Vagina (tissue), 2 donors: ENCODE data around the gene PARD3. TPM values are rescaled to one million over a fixed set of nuclear protein-coding genes. Genes with fewer than 3 reads are reported as not detected.
"Not testable (repeated sequence)": the region's sequence is repeated elsewhere in the genome, so short reads cannot be mapped to it uniquely, and the experiment has no call there.

ENCODE experiments used
- DNase-seq, 2 donors: peaks; one replicate each; pipeline ENCODE4 v3.0.0-alpha.2; 2017; ENCODE audit errors: extremely low spot score in 2 of 2
- H3K27ac ChIP-seq: fragments of 200-600 bp; sonication (generic); one replicate; pipeline ENCODE4 v1.5.1; 2019
- H3K27me3 ChIP-seq: fragments of 200-600 bp; sonication (generic); one replicate; pipeline ENCODE4 v1.5.1; 2019
- H3K36me3 ChIP-seq, 2 donors: fragments of 200-600 bp; sonication (generic); one replicate each; pipeline ENCODE4 v1.5.1; 2017 to 2019
- H3K4me1 ChIP-seq: fragments of 200-600 bp; sonication (generic); one replicate; pipeline ENCODE4 v1.5.1; 2019
- H3K4me3 ChIP-seq, 2 donors: fragments of 200-600 bp; sonication (generic); 1 replicate in 1 of 2; 2 replicates in 1 of 2; pipeline ENCODE4 v1.5.1; 2016 to 2019
- H3K9me3 ChIP-seq: fragments of 200-600 bp; sonication (generic); one replicate; pipeline ENCODE4 v1.5.1; 2019
- POLR2A ChIP-seq, 2 donors: fragments of 450-650 bp; IDR thresholded peaks; one replicate each; pipeline ENCODE4 v1.6.1; 2017; ENCODE audit warnings: antibody characterized with exemption in 2 of 2, mild to moderate bottlenecking in 2 of 2, moderate library complexity in 2 of 2
- POLR2AphosphoS5 ChIP-seq, 2 donors: sonication (generic); formaldehyde crosslinking; IDR thresholded peaks; one replicate each; pipeline ENCODE4 v1.9.0; 2017; ENCODE audit warnings: antibody characterized with exemption in 2 of 2, mild to moderate bottlenecking in 2 of 2, low read depth in 1 of 2; ENCODE audit not compliant: insufficient read depth in 1 of 2
- intact Hi-C: fragments of 100-400 bp; cut with DNase I; formaldehyde crosslinking; loops from one replicate; pipeline ENCODE4 v1.15.1; 2023
- total RNA-seq: library from RNA; depleted of rRNA; stranded (reverse); fragments of >200 nt; gene quantifications from one replicate; pipeline ENCODE4 v1.2.3, GENCODE V29; 2016
- TF ChIP-seq, protein P1 (sequence below), 3 experiments: fragments of 450-650 bp in 2 of 3; fragments of 200-600 bp in 1 of 3; sonication (generic) in 1 of 3; IDR thresholded peaks; one replicate each; pipeline ENCODE4 v1.5.1; 2017 to 2019; ENCODE audit warnings: antibody characterized with exemption in 3 of 3, mild to moderate bottlenecking in 2 of 3, moderate library complexity in 2 of 3

PARD3 gene
- total RNA-seq, 1 donor from 2014 or later: 95.5 TPM

DNA sequence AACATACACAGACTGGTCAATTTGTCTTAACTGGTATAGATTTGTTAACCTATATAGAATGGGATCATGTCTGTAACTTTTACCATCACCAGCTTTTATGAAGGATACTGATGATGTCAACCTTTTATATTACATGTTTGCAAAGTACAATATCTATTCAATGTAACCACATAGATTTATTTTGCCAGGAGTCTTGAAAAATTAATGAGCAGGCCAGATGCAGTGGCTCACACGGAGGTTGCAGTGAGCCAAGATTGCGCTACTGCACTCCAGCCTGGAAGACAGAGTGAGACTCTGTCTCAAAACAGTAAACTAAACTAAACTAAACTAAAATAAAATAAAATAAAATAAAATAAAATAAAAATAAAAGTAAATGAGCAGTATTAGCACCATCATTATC is 30.0 kb upstream of the PARD3 start:
- Histone ChIP-seq H3K4me1 (no peaks in the 10 kb centered on the region), H3K36me3 (no peaks in the 10 kb centered on the region), H3K4me3 (no peak overlapping the region), H3K27me3 (no peaks in the 10 kb centered on the region), H3K27ac (no peak overlapping the region), H3K9me3 (no peaks in the 10 kb centered on the region)
- no peak for DNase-seq
- intact Hi-C loops: no loop called here
- TF ChIP-seq POLR2A (IDR thresholded peaks at IDR 0.05): no peak

DNA sequence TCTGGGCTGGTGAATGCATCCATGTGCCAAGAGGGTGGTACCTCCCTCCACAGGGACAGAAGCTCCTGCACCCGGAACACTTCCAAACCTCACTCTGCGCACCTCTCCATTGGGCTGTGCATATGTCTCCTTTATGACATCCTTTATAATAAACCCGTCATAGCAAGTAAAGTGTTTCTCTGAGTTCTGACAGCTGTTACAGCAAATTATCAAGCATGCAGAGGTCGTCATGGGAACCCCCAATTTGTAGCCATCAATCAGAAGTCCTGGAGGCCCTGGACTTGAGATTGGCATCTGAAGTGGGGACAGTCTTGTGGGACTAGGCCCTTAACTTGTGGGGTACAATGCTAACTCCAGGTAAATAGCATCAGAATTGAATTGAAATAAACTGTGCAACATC is 29.4 kb upstream of the PARD3 start:
- Histone ChIP-seq H3K36me3 (no peaks in the 10 kb centered on the region), H3K4me3 (no peak overlapping the region), H3K27ac (no peak overlapping the region), H3K4me1 (no peaks in the 10 kb centered on the region), H3K27me3 (no peaks in the 10 kb centered on the region), H3K9me3 (no peaks in the 10 kb centered on the region)
- no peak for DNase-seq
- TF ChIP-seq POLR2A (IDR thresholded peaks at IDR 0.05) (no peak), POLR2AphosphoS5 (IDR thresholded peaks at IDR 0.05; ENCODE audit: insufficient read depth in 1 of 2, low read depth in 1 of 2) (no peak)
- TF ChIP-seq, protein P1, sequence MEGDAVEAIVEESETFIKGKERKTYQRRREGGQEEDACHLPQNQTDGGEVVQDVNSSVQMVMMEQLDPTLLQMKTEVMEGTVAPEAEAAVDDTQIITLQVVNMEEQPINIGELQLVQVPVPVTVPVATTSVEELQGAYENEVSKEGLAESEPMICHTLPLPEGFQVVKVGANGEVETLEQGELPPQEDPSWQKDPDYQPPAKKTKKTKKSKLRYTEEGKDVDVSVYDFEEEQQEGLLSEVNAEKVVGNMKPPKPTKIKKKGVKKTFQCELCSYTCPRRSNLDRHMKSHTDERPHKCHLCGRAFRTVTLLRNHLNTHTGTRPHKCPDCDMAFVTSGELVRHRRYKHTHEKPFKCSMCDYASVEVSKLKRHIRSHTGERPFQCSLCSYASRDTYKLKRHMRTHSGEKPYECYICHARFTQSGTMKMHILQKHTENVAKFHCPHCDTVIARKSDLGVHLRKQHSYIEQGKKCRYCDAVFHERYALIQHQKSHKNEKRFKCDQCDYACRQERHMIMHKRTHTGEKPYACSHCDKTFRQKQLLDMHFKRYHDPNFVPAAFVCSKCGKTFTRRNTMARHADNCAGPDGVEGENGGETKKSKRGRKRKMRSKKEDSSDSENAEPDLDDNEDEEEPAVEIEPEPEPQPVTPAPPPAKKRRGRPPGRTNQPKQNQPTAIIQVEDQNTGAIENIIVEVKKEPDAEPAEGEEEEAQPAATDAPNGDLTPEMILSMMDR (IDR thresholded peaks at IDR 0.05): no peak
- intact Hi-C loops: no loop called here

DNA sequence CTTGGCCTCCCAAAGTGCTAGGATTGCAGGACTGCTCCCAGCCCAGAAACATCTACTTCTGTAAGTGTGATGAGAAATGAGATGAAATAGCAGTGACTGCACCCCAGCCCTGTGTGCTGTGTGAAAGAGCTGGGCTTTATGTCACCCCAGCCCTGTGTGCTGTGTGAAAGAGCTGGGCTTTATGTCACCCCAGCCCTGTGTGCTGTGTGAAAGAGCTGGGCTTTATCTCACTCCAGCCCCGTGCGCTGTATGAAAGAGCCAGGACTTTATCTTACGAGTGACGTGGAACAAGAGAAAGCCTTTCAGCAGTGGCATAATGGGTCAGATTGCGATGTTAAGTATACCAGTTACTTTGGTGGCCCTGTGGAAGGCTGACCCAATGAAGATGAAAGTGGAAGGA is 28.4 kb upstream of the PARD3 start:
- intact Hi-C loops, H3K27ac ChIP-seq, H3K9me3 ChIP-seq, H3K27me3 ChIP-seq, H3K4me3 ChIP-seq, DNase-seq, H3K4me1 ChIP-seq, H3K36me3 ChIP-seq: not testable (repeated sequence)

DNA sequence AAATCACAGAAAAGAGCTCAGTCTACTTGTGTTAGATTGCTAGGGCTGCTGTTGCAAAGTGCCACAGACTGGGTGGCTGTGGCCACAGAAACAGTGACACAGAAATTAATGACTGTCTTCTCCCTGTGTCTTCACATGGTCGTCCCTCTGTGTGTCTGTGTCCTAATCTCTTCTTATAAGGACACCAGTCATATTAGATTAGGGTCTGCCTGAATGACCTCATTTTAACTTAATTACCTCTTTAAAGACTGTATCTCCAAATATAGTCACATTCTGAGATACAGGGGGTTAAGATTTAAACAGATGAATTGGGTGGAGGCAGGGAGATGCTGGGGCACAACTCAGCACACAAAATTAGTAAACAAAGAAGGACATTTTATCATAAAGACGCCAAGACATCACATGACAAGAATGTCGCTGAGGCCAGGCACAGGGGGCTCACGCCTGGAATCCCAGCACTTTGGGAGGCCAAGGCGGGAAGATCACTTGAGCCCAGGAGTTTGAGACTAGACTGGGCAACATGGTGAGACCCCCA is 23.3 kb upstream of the PARD3 start:
- DNase-seq: no peak

DNA sequence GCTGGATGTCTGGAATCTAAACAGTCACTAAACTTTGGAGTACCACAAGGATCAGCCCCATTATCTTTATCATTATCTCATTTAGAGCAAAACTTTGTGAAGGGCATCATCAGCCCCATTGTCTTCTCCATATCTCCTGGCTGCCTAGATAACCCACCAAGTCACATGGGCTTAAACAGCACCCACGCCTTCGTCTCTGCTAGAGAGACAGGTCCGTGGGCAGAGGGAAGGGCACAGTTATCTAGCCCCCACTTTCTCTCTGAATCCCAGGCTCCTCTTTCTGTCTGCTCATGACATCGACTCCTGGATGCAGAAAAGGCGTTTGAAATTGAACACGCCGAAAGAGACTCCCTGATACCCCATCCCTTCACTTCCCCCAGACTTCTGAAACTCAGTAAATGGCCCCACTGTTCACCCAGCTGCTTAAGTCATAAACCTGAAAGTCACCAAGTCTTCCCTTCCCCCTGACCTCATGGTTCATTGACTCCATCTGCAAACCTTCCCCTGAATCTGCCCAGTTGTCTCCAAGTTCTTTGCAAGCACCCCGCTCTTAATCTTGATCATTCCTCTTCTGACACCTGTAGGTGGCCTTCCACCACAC is 20.9 kb upstream of the PARD3 start:
- TF ChIP-seq, protein P1 (IDR thresholded peaks at IDR 0.05): no peak
- TF ChIP-seq POLR2AphosphoS5 (IDR thresholded peaks at IDR 0.05; ENCODE audit: insufficient read depth in 1 of 2, low read depth in 1 of 2): no peak
- no peak for TF ChIP-seq POLR2A (IDR thresholded peaks at IDR 0.05)
- Histone ChIP-seq H3K36me3 (no peaks in the 10 kb centered on the region), H3K27ac (no peak overlapping the region), H3K27me3 (no peaks in the 10 kb centered on the region), H3K9me3 (no peaks in the 10 kb centered on the region), H3K4me3 (no peak overlapping the region), H3K4me1 (no peaks in the 10 kb centered on the region)
- intact Hi-C loops: no loop called here
- DNase-seq: no peak

More for the DNA sequence above, 23.3 kb upstream of the PARD3 start:
- intact Hi-C loops: no loop called here
- Histone ChIP-seq H3K4me1 (no peaks in the 10 kb centered on the region), H3K9me3 (no peaks in the 10 kb centered on the region), H3K27me3 (no peaks in the 10 kb centered on the region), H3K27ac (no peak overlapping the region), H3K4me3 (no peak overlapping the region), H3K36me3 (no peaks in the 10 kb centered on the region)
- TF ChIP-seq, protein P1 (IDR thresholded peaks at IDR 0.05): no peak
- TF ChIP-seq POLR2AphosphoS5 (IDR thresholded peaks at IDR 0.05; ENCODE audit: insufficient read depth in 1 of 2, low read depth in 1 of 2) (no peak), POLR2A (IDR thresholded peaks at IDR 0.05) (no peak)

DNA sequence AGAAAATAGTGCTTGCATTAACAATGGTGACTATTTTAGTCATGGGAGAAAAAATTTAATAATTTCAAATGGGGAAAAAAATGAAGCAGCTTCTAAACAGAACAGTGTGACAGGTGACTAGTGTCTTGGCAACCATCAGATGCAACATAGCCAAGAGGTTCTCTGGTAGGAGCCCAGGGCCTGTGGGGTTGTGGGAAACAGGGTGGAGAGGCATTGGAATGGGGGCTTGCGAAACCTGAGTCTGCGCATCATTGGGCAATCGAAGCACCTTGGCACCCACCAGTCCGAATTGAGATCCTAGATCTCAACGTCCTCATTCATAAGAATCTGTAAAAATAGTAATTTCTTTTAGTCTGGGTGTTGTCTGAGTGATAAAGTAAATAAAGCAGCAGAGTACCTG is 19.2 kb upstream of the PARD3 start:
- intact Hi-C loops: no loop called here
- Histone ChIP-seq H3K4me3 (no peak overlapping the region), H3K4me1 (no peaks in the 10 kb centered on the region), H3K36me3 (no peaks in the 10 kb centered on the region), H3K27ac (no peak overlapping the region), H3K9me3 (no peaks in the 10 kb centered on the region), H3K27me3 (no peaks in the 10 kb centered on the region)
- TF ChIP-seq POLR2AphosphoS5 (IDR thresholded peaks at IDR 0.05; ENCODE audit: insufficient read depth in 1 of 2, low read depth in 1 of 2) (no peak), POLR2A (IDR thresholded peaks at IDR 0.05) (no peak)
- TF ChIP-seq, protein P1 (IDR thresholded peaks at IDR 0.05): no peak
- DNase-seq: no peak
